GM19043 (cell line): ENCODE measurements around the gene HOXD13.

Experiments
- ATAC-seq: cut with Tn5 transposase; IDR thresholded peaks from one replicate; pipeline ENCODE4 v1.9.1; 2021; ENCODE audit warnings: low read depth; ENCODE audit not compliant: unreplicated experiment

The HOXD13 gene

GRCh38 chr2:176105078-176105729, 12.7 kb downstream of the HOXD13 start:
- no peak for ATAC-seq

- ATAC-seq = no peak
Measured at GRCh38 chr2:176105730-176106580, 13.4 kb downstream of the HOXD13 start.

- no peak for ATAC-seq
Measured at GRCh38 chr2:176106581-176107539, 14.3 kb downstream of the HOXD13 start, which contains the start of gene HOXD11. Gene HOXD11, plus strand, starts transcription at chr2:176107280. Its CDS starts 76 bp downstream, at chr2:176107356.

GRCh38 chr2:176107731-176108181, 15.2 kb downstream of the HOXD13 start:
- ATAC-seq = no peak

GRCh38 chr2:176109192-176109901, 16.8 kb downstream of the HOXD13 start:
- no peak for ATAC-seq

- no peak for ATAC-seq
Measured at GRCh38 chr2:176109946-176110345, 17.4 kb downstream of the HOXD13 start.

GRCh38 chr2:176110415-176111308, 18.1 kb downstream of the HOXD13 start:
- ATAC-seq = no peak

- ATAC-seq = no peak
Measured at GRCh38 chr2:176111309-176111663, 18.8 kb downstream of the HOXD13 start.

- ATAC-seq = no peak
Measured at GRCh38 chr2:176111846-176112374, 19.4 kb downstream of the HOXD13 start.

GRCh38 chr2:176112375-176113302, 20.1 kb downstream of the HOXD13 start:
- ATAC-seq = no peak

GRCh38 chr2:176114120-176114929, 21.8 kb downstream of the HOXD13 start:
- ATAC-seq = no peak

- no peak for ATAC-seq
Measured at GRCh38 chr2:176114930-176115625, 22.6 kb downstream of the HOXD13 start.

- ATAC-seq = no peak
Measured at GRCh38 chr2:176115883-176116813, 23.6 kb downstream of the HOXD13 start, which contains the start of gene HOXD10. Gene HOXD10, plus strand, starts transcription at chr2:176116778. Its CDS starts 56 bp downstream, at chr2:176116834.

GRCh38 chr2:176117162-176117822, 24.8 kb downstream of the HOXD13 start:
- no peak for ATAC-seq
